ENCODE data around the gene HTR1D. TPM values are rescaled to one million over a fixed set of nuclear protein-coding genes. Genes with fewer than 3 reads are reported as not detected.

Gene HTR1D
- total and polyA plus RNA-seq, 8 donors = 0.07 to 0.26 (median 0.16) TPM

- H3K9me3 ChIP-seq = no peaks in the 10 kb centered on the region
- H3K27ac ChIP-seq = no peak overlapping the region
- peak overlapping the region; percentile 13 to 37 for H3K4me3 ChIP-seq
- H3K36me3 ChIP-seq = no peaks in the 10 kb centered on the region
- DNase-seq (peak in 1 of 4 donors; percentile 81), ATAC-seq (peak; percentile 58)
- H3K27me3 ChIP-seq = peaks cover 26 to 78% of the 10 kb centered on the region in 2 donors
- H3K4me1 ChIP-seq = peaks cover 4 to 14% of the 10 kb centered on the region in 2 donors
- intact Hi-C loops (cut with DNase I) = no loop called here
- TF ChIP-seq, protein P1, sequence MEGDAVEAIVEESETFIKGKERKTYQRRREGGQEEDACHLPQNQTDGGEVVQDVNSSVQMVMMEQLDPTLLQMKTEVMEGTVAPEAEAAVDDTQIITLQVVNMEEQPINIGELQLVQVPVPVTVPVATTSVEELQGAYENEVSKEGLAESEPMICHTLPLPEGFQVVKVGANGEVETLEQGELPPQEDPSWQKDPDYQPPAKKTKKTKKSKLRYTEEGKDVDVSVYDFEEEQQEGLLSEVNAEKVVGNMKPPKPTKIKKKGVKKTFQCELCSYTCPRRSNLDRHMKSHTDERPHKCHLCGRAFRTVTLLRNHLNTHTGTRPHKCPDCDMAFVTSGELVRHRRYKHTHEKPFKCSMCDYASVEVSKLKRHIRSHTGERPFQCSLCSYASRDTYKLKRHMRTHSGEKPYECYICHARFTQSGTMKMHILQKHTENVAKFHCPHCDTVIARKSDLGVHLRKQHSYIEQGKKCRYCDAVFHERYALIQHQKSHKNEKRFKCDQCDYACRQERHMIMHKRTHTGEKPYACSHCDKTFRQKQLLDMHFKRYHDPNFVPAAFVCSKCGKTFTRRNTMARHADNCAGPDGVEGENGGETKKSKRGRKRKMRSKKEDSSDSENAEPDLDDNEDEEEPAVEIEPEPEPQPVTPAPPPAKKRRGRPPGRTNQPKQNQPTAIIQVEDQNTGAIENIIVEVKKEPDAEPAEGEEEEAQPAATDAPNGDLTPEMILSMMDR (IDR thresholded peaks at IDR 0.05) = peak; percentile 40 to 57
Measured at GRCh38 chr1:23216771-23217420, 406 bp downstream of the HTR1D start.

DNA sequence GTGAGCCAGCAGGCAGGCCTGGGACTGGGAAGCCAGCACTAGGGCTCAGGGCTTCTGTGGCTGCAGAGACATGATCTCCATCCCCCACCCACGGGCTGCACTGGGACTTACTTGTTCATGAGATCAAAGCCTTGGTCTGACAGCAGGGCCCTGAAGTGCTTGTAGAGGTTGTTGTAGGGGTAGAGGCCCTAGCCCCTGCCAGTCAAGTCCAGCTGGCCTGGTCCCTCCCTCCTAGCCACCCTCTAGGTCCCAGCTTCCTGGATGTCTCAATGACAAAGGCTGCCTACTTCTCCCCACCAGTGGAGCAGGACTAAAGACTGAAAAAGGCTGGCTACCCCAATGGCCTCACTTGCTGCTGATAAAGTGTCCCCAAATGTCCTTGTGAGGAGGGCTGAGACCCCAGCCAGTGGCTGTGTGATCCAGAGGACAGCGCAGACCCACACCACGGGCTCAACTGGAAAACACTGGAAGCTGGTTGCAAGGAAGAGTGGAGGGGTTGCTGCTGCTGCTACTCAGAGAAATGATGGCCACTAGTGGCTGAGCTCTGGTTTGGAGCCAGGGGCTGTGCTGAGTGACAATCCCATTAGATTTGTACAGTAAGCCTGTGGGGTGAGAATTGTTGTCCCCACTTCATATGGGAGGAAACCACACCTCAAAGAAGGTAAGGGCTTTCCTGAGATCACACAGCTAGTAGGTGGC is 1.4 kb downstream of the HTR1D start:
- DNase-seq = no peak
- TF ChIP-seq, protein P1 (IDR thresholded peaks at IDR 0.05) = no peak
- Histone ChIP-seq H3K4me3 (no peak overlapping the region), H3K9me3 (no peaks in the 10 kb centered on the region), H3K36me3 (no peaks in the 10 kb centered on the region), H3K27ac (no peak overlapping the region), H3K27me3 (peaks cover 26 to 84% of the 10 kb centered on the region in 2 donors), H3K4me1 (peaks cover 4 to 14% of the 10 kb centered on the region in 2 donors)
- ATAC-seq = no peak
- intact Hi-C loops (cut with DNase I) = no loop called here

DNA sequence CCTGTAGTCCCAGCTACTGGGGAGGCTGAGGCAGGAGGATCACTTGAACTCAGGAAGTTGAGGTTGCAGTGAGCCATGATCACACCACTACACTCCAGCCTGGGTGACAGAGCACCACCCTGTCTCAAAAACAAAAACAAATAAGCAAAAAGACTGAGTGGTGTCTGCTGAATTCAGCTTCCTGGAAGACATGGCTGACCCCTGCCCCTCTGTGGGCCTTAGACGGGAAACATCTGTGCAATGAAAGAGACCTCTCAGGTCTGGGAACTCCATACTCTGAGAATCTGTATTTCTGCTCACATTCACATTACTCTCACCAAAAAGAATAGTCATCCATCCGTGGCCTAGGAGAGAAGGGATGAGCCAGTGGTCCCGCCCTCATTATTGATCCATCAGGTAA is 2.0 kb downstream of the HTR1D start:
- intact Hi-C loops (cut with DNase I) = no loop called here
- Histone ChIP-seq H3K36me3 (no peaks in the 10 kb centered on the region), H3K4me3 (no peak overlapping the region), H3K27me3 (peaks cover 26 to 87% of the 10 kb centered on the region in 2 donors), H3K4me1 (peaks cover 4 to 14% of the 10 kb centered on the region in 2 donors), H3K27ac (no peak overlapping the region), H3K9me3 (no peaks in the 10 kb centered on the region)
- no peak for DNase-seq
- ATAC-seq = no peak
- TF ChIP-seq, protein P1 (IDR thresholded peaks at IDR 0.05) = no peak

DNA sequence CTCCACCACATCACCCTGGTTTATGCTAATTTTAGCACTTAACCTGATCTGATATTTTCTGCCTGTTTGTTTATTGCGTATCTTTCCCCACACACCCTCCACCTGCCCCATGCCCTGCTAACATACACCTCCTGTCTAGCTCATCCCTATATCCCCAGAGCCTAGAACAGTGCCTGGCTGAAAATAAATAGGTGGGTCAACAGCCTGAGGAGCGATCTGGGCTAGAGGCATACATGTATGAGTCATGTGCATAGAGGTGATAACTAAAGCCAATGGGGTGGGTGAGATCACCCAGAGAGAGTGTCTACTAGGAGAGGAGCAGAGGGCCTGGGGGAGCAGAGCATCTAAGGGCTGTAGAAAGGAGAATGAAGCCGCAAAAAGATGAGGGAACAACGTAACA is 2.7 kb downstream of the HTR1D start:
- Histone ChIP-seq H3K27ac (no peak overlapping the region), H3K9me3 (no peaks in the 10 kb centered on the region), H3K4me1 (peaks cover 4 to 14% of the 10 kb centered on the region in 2 donors), H3K4me3 (no peak overlapping the region), H3K36me3 (no peaks in the 10 kb centered on the region), H3K27me3 (peaks cover 26 to 87% of the 10 kb centered on the region in 2 donors)
- TF ChIP-seq, protein P1 (IDR thresholded peaks at IDR 0.05) = no peak
- intact Hi-C loops (cut with DNase I) = no loop called here
- no peak for ATAC-seq
- no peak for DNase-seq

DNA sequence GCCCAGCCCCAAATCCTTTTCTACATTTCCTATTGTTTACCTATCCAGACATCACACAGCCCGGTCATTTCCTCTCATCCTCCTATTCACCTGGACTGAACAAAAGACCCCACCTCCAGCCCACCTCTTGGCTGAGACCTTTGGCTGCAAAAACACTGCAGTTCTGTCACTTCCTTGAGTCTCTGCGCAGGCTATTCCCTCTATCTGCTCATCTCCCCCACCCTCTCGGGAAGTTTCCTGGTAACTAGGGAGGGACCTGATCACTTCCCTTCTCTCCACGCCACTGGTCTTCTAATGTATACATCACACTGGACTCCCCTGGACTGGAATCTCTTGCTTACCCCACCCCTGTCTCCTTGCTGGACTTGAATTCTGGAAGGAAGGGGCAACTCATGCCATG is 5.3 kb downstream of the HTR1D start:
- ATAC-seq = no peak
- intact Hi-C loops (cut with DNase I) = no loop called here
- H3K9me3 ChIP-seq = no peaks in the 10 kb centered on the region
- TF ChIP-seq, protein P1 (IDR thresholded peaks at IDR 0.05) = no peak
- H3K36me3 ChIP-seq = no peaks in the 10 kb centered on the region
- no peak overlapping the region for H3K27ac ChIP-seq
- peaks cover 16 to 60% of the 10 kb centered on the region in 2 donors for H3K27me3 ChIP-seq
- no peak overlapping the region for H3K4me3 ChIP-seq
- DNase-seq = no peak
- peaks cover 2 to 6% of the 10 kb centered on the region in 2 donors for H3K4me1 ChIP-seq
